Measurements from ENCODE around the gene ANKS1B. TPM values are rescaled to one million over a fixed set of nuclear protein-coding genes. Genes with fewer than 3 reads are reported as not detected.
"Not testable (repeated sequence)": the region's sequence is repeated elsewhere in the genome, so short reads cannot be mapped to it uniquely, and the experiment has no call there.

The ANKS1B gene
- total and polyA plus RNA-seq, 5 donors = 0.43 to 7.4 (median 3.3) TPM

GRCh38 chr12:98864363-98864762 lies 1120.4 kb downstream of the ANKS1B start:
- ATAC-seq = no peak
- no peak for DNase-seq
- intact Hi-C loops (cut with DNase I) = no loop called here
- H3K9me3 ChIP-seq (ENCODE audit: control insufficient read depth, low read length) = no peaks in the 10 kb centered on the region
- 0% methylated on average over 1 of the region's 1 CpG for WGBS
- no peak overlapping the region for H3K27ac ChIP-seq (ENCODE audit: low read length)
- H3K4me1 ChIP-seq (ENCODE audit: control insufficient read depth, insufficient read depth, low read length) = no peaks in the 10 kb centered on the region
- H3K4me3 ChIP-seq (ENCODE audit: low read length) = no peak overlapping the region
- no peaks in the 10 kb centered on the region for H3K27me3 ChIP-seq (ENCODE audit: control insufficient read depth, insufficient read depth)

GRCh38 chr12:98863167-98863566 lies 1121.6 kb downstream of the ANKS1B start:
- WGBS = 70% methylated on average over 3 of the region's 3 CpGs
- no peak for DNase-seq
- Histone ChIP-seq H3K9me3 (ENCODE audit: control insufficient read depth, low read length) (no peaks in the 10 kb centered on the region), H3K4me1 (ENCODE audit: control insufficient read depth, insufficient read depth, low read length) (no peaks in the 10 kb centered on the region), H3K4me3 (ENCODE audit: low read length) (no peak overlapping the region), H3K27me3 (ENCODE audit: control insufficient read depth, insufficient read depth) (no peaks in the 10 kb centered on the region), H3K27ac (ENCODE audit: low read length) (no peak overlapping the region)
- intact Hi-C loops (cut with DNase I) = no loop called here
- no peak for ATAC-seq

DNA sequence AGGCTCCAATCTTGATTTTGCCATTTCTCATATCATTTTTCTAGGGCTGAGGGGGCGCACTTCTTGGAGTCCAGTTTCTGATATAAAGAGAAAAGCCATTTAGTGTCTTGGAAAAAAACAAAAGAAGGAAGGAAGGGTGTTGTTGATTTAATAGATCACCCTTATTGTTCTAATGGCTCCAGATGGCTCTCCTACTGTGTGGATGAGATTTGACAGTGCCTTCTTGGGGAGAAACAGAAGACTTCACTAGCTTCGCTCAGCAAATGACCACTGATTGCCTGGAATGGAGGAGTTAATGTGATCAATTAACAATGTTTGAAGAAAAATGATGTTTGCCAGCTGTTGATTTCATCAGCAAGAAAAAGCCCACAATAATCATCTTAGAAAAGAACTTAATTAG lies 1123.5 kb downstream of the ANKS1B start:
- Histone ChIP-seq H3K4me3 (ENCODE audit: low read length) (no peak overlapping the region), H3K4me1 (ENCODE audit: control insufficient read depth, insufficient read depth, low read length) (no peaks in the 10 kb centered on the region), H3K27ac (ENCODE audit: low read length) (no peak overlapping the region), H3K27me3 (ENCODE audit: control insufficient read depth, insufficient read depth) (no peaks in the 10 kb centered on the region), H3K9me3 (ENCODE audit: control insufficient read depth, low read length) (no peaks in the 10 kb centered on the region)
- DNase-seq (no peak), ATAC-seq (no peak)
- 71% methylated on average over 2 of the region's 2 CpGs for WGBS
- intact Hi-C loops (cut with DNase I) = no loop called here

- no peak overlapping the region for H3K4me3 ChIP-seq (ENCODE audit: low read length)
- DNase-seq (no peak), ATAC-seq (no peak)
- 43% methylated on average over 4 of the region's 4 CpGs for WGBS
- no peak overlapping the region for H3K27ac ChIP-seq (ENCODE audit: low read length)
- no peaks in the 10 kb centered on the region for H3K27me3 ChIP-seq (ENCODE audit: control insufficient read depth, insufficient read depth)
- intact Hi-C loops (cut with DNase I) = no loop called here
- H3K9me3 ChIP-seq (ENCODE audit: control insufficient read depth, low read length) = no peaks in the 10 kb centered on the region
- H3K4me1 ChIP-seq (ENCODE audit: control insufficient read depth, insufficient read depth, low read length) = no peaks in the 10 kb centered on the region
Measured at GRCh38 chr12:98856897-98857540, 1127.7 kb downstream of the ANKS1B start.

- intact Hi-C loops (cut with DNase I) = no loop called here
- Histone ChIP-seq H3K27me3 (ENCODE audit: control insufficient read depth, insufficient read depth) (no peaks in the 10 kb centered on the region), H3K27ac (ENCODE audit: low read length) (no peak overlapping the region), H3K4me1 (ENCODE audit: control insufficient read depth, insufficient read depth, low read length) (no peaks in the 10 kb centered on the region), H3K4me3 (ENCODE audit: low read length) (no peak overlapping the region), H3K9me3 (ENCODE audit: control insufficient read depth, low read length) (no peaks in the 10 kb centered on the region)
- no peak for ATAC-seq
- 88% methylated on average over 2 of the region's 2 CpGs for WGBS
- no peak for DNase-seq
Measured at GRCh38 chr12:98852181-98852580, 1132.6 kb downstream of the ANKS1B start.

DNA sequence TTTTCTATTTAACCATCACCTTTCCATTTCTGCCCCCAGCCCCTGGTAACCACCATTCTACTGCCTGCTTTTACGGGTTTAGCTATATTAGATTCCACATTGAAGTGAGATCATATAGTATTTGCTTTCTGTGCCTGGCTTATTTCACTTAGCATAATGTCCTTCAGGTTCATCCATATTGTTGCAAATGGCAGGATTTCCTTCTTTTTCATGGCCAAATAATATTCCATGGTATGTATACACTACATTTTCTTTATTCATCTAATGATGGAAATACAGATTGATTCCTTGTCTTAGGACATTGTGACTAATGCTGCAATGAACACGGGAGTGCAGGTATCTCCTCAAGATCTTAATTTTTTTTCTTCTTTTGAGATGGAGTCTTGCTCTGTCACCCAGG lies 1137.5 kb downstream of the ANKS1B start:
- Histone ChIP-seq H3K4me1 (ENCODE audit: control insufficient read depth, insufficient read depth, low read length) (no peaks in the 10 kb centered on the region), H3K4me3 (ENCODE audit: low read length) (no peak overlapping the region), H3K27ac (ENCODE audit: low read length) (no peak overlapping the region), H3K9me3 (ENCODE audit: control insufficient read depth, low read length) (no peaks in the 10 kb centered on the region), H3K27me3 (ENCODE audit: control insufficient read depth, insufficient read depth) (no peaks in the 10 kb centered on the region)
- 93% methylated on average over 2 of the region's 2 CpGs for whole genome bisulfite sequencing
- no peak for DNase-seq
- intact Hi-C loops (cut with DNase I) = no loop called here
- ATAC-seq = no peak

DNA sequence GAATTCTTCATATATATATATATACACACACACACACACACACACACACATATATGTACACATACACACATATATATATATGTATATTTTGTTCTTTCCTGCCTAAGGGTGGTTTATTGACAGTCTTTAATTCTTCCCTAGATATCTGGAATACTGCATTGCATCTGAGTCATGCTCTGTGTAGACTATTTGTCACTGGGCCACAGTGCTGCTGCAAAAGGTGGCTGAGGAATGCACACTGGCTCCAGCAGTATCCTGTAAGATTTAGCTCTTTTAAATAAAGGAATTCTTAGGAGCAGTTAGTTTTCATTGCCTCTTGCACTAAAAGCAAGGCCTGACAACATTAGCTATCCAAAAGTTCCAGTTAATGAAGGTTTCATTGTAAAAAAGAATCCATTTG lies 1138.8 kb downstream of the ANKS1B start:
- Histone ChIP-seq H3K9me3 (ENCODE audit: control insufficient read depth, low read length) (no peaks in the 10 kb centered on the region), H3K4me1 (ENCODE audit: control insufficient read depth, insufficient read depth, low read length) (no peaks in the 10 kb centered on the region), H3K4me3 (ENCODE audit: low read length) (no peak overlapping the region), H3K27me3 (ENCODE audit: control insufficient read depth, insufficient read depth) (no peaks in the 10 kb centered on the region), H3K27ac (ENCODE audit: low read length) (no peak overlapping the region)
- DNase-seq (no peak), ATAC-seq (no peak)
- intact Hi-C loops (cut with DNase I) = no loop called here

GRCh38 chr12:98840325-98840724 lies 1144.4 kb downstream of the ANKS1B start:
- ATAC-seq (no peak), DNase-seq (no peak)
- intact Hi-C loops (cut with DNase I) = no loop called here
- H3K27ac ChIP-seq (ENCODE audit: low read length) = no peak overlapping the region
- H3K4me3 ChIP-seq (ENCODE audit: low read length) = no peak overlapping the region
- no peaks in the 10 kb centered on the region for H3K9me3 ChIP-seq (ENCODE audit: control insufficient read depth, low read length)
- 78% methylated on average over 3 of the region's 3 CpGs for WGBS
- H3K27me3 ChIP-seq (ENCODE audit: control insufficient read depth, insufficient read depth) = peaks cover 2% of the 10 kb centered on the region
- no peaks in the 10 kb centered on the region for H3K4me1 ChIP-seq (ENCODE audit: control insufficient read depth, insufficient read depth, low read length)

DNA sequence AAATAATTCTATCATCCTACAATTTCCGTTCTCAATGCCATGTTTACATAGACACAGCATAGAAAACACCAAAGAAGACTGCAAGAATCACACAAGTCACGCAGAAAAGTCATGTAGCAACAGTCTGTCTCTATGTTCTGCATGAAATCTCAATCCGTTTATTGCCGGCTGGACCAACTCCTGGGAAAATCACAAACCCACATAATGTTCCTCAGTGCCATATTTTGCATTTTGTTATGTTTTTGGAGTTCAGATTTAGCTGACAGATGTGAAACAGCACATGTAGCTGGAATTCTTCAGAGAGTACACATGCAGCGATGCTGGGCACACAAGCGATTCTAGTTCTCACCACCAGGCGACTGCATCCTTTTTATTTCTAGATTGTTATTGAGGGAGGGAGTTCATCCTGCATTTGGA lies 1146.5 kb downstream of the ANKS1B start:
- no peaks in the 10 kb centered on the region for H3K4me1 ChIP-seq (ENCODE audit: control insufficient read depth, insufficient read depth, low read length)
- no peak overlapping the region for H3K4me3 ChIP-seq (ENCODE audit: low read length)
- DNase-seq (no peak), ATAC-seq (no peak)
- H3K27ac ChIP-seq (ENCODE audit: low read length) = no peak overlapping the region
- H3K9me3 ChIP-seq (ENCODE audit: control insufficient read depth, low read length) = no peaks in the 10 kb centered on the region
- peaks cover 2% of the 10 kb centered on the region for H3K27me3 ChIP-seq (ENCODE audit: control insufficient read depth, insufficient read depth)
- intact Hi-C loops (cut with DNase I) = no loop called here
- 35% methylated on average over 7 of the region's 7 CpGs for WGBS

GRCh38 chr12:98837134-98837752 lies 1147.5 kb downstream of the ANKS1B start:
- H3K4me1 ChIP-seq (ENCODE audit: control insufficient read depth, insufficient read depth, low read length); DNase-seq; H3K4me3 ChIP-seq (ENCODE audit: low read length); H3K9me3 ChIP-seq (ENCODE audit: control insufficient read depth, low read length); H3K27ac ChIP-seq (ENCODE audit: low read length); H3K27me3 ChIP-seq (ENCODE audit: control insufficient read depth, insufficient read depth); ATAC-seq; intact Hi-C loops (cut with DNase I): not testable (repeated sequence)
- WGBS = 84% methylated on average over 12 of the region's 12 CpGs

DNA sequence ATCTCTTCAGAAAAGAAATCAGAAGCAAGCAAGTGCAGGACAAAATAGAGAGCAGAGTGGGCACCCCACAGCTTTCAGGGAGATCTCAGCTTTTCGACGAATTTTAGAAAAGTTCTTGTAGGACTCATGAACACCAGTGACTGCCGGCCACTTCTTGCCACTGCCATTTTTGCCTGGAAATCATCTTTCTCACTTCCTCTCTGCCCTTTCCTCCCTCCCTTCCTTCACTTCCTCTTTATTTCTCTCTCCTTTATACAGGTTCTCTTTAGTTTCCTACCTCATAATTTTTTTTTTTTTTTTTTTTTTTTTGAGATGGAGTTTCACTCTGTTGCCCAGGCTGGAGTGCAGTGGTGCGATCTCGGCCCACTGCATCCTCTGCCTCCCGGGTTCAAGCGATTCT lies 1154.1 kb downstream of the ANKS1B start:
- intact Hi-C loops (cut with DNase I) = no loop called here
- 80% methylated on average over 7 of the region's 7 CpGs for WGBS
- no peak overlapping the region for H3K27ac ChIP-seq (ENCODE audit: low read length)

More for the DNA sequence above, 1154.1 kb downstream of the ANKS1B start:
- Histone ChIP-seq H3K9me3 (ENCODE audit: control insufficient read depth, low read length) (no peaks in the 10 kb centered on the region), H3K4me3 (ENCODE audit: low read length) (no peak overlapping the region), H3K27me3 (ENCODE audit: control insufficient read depth, insufficient read depth) (peaks cover 4% of the 10 kb centered on the region), H3K4me1 (ENCODE audit: control insufficient read depth, insufficient read depth, low read length) (no peaks in the 10 kb centered on the region)
- DNase-seq (no peak), ATAC-seq (no peak)

All from right cardiac atrium (tissue), 5 donors.